GM12801 (cell line): Measurements from ENCODE around the gene GRK3.

Experiments
- CTCF ChIP-seq: IDR thresholded peaks from one replicate; pipeline ENCODE4 v1.5.1; 2011; ENCODE audit warnings: control low read depth; ENCODE audit not compliant: insufficient read length; ENCODE audit errors: extremely low read depth

Gene GRK3

GRCh38 chr22:25656724-25657123 lies 92.2 kb downstream of the GRK3 start:
- no peak for TF ChIP-seq CTCF

GRCh38 chr22:25658633-25659032 lies 94.2 kb downstream of the GRK3 start:
- TF ChIP-seq CTCF: no peak

GRCh38 chr22:25659413-25659812 lies 94.9 kb downstream of the GRK3 start:
- TF ChIP-seq CTCF: no peak

GRCh38 chr22:25660336-25660735 lies 95.9 kb downstream of the GRK3 start:
- TF ChIP-seq CTCF: no peak

GRCh38 chr22:25661073-25661472 lies 96.6 kb downstream of the GRK3 start:
- TF ChIP-seq CTCF: no peak

- TF ChIP-seq CTCF: no peak
Observed at GRCh38 chr22:25663654-25664053, 99.2 kb downstream of the GRK3 start.

- TF ChIP-seq CTCF: no peak
Observed at GRCh38 chr22:25666308-25666707, 101.8 kb downstream of the GRK3 start.

GRCh38 chr22:25668437-25668836 lies 104.0 kb downstream of the GRK3 start:
- TF ChIP-seq CTCF: no peak
